Measurements from ENCODE around the gene CRTC3.

The CRTC3 gene

GRCh38 chr15:90594301-90594738 lies 64.6 kb downstream of the CRTC3 start:
- DNase-seq (ENCODE audit: low read depth, low spot score) = no peak

- DNase-seq (ENCODE audit: low read depth, low spot score) = no peak
Measured at GRCh38 chr15:90595763-90596155, 66.0 kb downstream of the CRTC3 start.

GRCh38 chr15:90596943-90597342 lies 67.2 kb downstream of the CRTC3 start:
- DNase-seq (ENCODE audit: low read depth, low spot score) = no peak

- DNase-seq (ENCODE audit: low read depth, low spot score) = no peak
Measured at GRCh38 chr15:90597577-90597976, 67.9 kb downstream of the CRTC3 start.

GRCh38 chr15:90598031-90598577 lies 68.4 kb downstream of the CRTC3 start:
- no peak for DNase-seq (ENCODE audit: low read depth, low spot score)

GRCh38 chr15:90598679-90599078 lies 69.0 kb downstream of the CRTC3 start:
- DNase-seq (ENCODE audit: low read depth, low spot score) = no peak

- no peak for DNase-seq (ENCODE audit: low read depth, low spot score)
Measured at GRCh38 chr15:90599116-90599515, 69.4 kb downstream of the CRTC3 start.

- DNase-seq (ENCODE audit: low read depth, low spot score) = no peak
Measured at GRCh38 chr15:90599644-90600043, 69.9 kb downstream of the CRTC3 start.

- no peak for DNase-seq (ENCODE audit: low read depth, low spot score)
Measured at GRCh38 chr15:90600954-90601353, 71.2 kb downstream of the CRTC3 start.

GRCh38 chr15:90603893-90604292 lies 74.2 kb downstream of the CRTC3 start:
- DNase-seq (ENCODE audit: low read depth, low spot score) = no peak

- DNase-seq (ENCODE audit: low read depth, low spot score) = no peak
Measured at GRCh38 chr15:90606641-90607040, 76.9 kb downstream of the CRTC3 start.

GRCh38 chr15:90607361-90607760 lies 77.6 kb downstream of the CRTC3 start:
- DNase-seq (ENCODE audit: low read depth, low spot score) = no peak

- no peak for DNase-seq (ENCODE audit: low read depth, low spot score)
Measured at GRCh38 chr15:90609242-90610180, 79.8 kb downstream of the CRTC3 start.

GRCh38 chr15:90610190-90610589 lies 80.5 kb downstream of the CRTC3 start:
- no peak for DNase-seq (ENCODE audit: low read depth, low spot score)

GRCh38 chr15:90611157-90611556 lies 81.4 kb downstream of the CRTC3 start:
- no peak for DNase-seq (ENCODE audit: low read depth, low spot score)

- DNase-seq (ENCODE audit: low read depth, low spot score) = no peak
Measured at GRCh38 chr15:90617171-90617570, 87.4 kb downstream of the CRTC3 start.

- no peak for DNase-seq (ENCODE audit: low read depth, low spot score)
Measured at GRCh38 chr15:90617668-90618097, 88.0 kb downstream of the CRTC3 start.

- peak; percentile 24 for DNase-seq (ENCODE audit: low read depth, low spot score)
Measured at GRCh38 chr15:90618330-90619125, 88.8 kb downstream of the CRTC3 start.

- DNase-seq (ENCODE audit: low read depth, low spot score) = no peak
Measured at GRCh38 chr15:90619468-90619867, 89.7 kb downstream of the CRTC3 start.

GRCh38 chr15:90619939-90620338 lies 90.2 kb downstream of the CRTC3 start:
- no peak for DNase-seq (ENCODE audit: low read depth, low spot score)

- no peak for DNase-seq (ENCODE audit: low read depth, low spot score)
Measured at GRCh38 chr15:90620379-90621067, 90.8 kb downstream of the CRTC3 start.

GRCh38 chr15:90623854-90624253 lies 94.1 kb downstream of the CRTC3 start:
- no peak for DNase-seq (ENCODE audit: low read depth, low spot score)
